Stimulated activated CD4-positive, alpha-beta T cell treated with anti-CD3 and anti-CD28 coated beads, Interleukin-1b, Interleukin-23, amount 100 ng/mL, for 24 hours (primary cell): ENCODE results near the gene SMR3B.

Experiments
- DNase-seq, 4 experiments: peaks; one replicate each; pipeline ENCODE4 v3.0.0-alpha.2; 2020; ENCODE audit warnings: low read depth in 4 of 4, low spot score in 1 of 4

SMR3B gene

GRCh38 chr4:70382691-70383181 lies at the start of gene SMR3B:
Gene SMR3B, plus strand, starts transcription at chr4:70383131. Its CDS starts 1,380 bp downstream, at chr4:70384511.
- no peak for DNase-seq

- no peak for DNase-seq
These were observed 48.2 kb upstream of the SMR3B start, which contains the start of gene CABS1 for GRCh38 chr4:70334681-70335080. Gene CABS1, plus strand, starts transcription at chr4:70334981. Its CDS starts 59 bp downstream, at chr4:70335040.

- DNase-seq, result no peak
These were observed 46.9 kb upstream of the SMR3B start for GRCh38 chr4:70336043-70336442.

- no peak for DNase-seq
These were observed 45.0 kb upstream of the SMR3B start for GRCh38 chr4:70337886-70338420.

DNA sequence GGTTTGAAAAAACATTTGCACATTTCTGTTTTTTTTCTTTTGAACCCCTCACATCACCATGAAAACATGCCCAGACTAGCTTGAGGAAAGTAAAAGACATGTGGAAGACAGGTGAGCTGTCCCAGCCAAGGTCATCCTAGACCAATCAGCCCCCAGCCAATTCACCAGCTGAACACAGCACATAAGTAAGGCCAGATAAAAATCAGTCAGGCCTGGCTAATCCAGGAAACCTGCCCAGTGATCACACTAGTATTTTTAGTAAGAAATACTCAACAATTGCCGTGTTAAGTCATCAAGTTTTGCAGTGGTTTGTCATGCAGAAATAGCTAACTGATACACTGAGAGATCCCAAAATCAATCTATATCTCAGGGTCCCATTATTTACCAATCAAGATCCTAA lies 26.7 kb upstream of the SMR3B start:
- no peak for DNase-seq

DNA sequence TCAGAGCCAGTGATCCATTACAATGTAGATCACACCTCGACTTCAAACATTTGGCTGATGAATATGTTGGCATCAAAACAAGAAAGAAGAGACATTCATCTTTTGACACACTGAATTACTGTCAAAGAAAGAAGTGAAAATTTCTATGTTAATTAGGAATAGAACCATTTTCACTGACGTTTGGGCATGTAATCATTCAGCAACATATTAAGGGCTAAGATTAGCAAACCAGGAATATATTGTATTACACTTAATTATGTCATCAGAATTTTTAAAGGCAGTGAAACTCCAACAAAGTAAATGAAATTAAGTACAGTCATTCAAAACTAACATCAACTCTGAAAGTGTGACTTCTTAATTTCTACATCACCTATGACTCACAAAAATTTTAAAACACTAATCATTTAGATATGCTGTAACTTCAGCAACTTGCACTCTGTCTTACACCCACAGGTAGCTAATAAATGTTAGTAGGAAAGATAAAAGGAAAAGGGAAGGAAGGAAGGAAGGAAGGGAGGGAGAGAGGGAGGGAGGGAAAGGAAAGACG lies 23.7 kb upstream of the SMR3B start:
- DNase-seq, result no peak

- no peak for DNase-seq
These were observed 22.5 kb upstream of the SMR3B start, which contains the start of gene SMR3A for GRCh38 chr4:70360460-70360859. Gene SMR3A, plus strand, starts transcription at chr4:70360760. Its CDS starts 1,356 bp downstream, at chr4:70362116.

DNA sequence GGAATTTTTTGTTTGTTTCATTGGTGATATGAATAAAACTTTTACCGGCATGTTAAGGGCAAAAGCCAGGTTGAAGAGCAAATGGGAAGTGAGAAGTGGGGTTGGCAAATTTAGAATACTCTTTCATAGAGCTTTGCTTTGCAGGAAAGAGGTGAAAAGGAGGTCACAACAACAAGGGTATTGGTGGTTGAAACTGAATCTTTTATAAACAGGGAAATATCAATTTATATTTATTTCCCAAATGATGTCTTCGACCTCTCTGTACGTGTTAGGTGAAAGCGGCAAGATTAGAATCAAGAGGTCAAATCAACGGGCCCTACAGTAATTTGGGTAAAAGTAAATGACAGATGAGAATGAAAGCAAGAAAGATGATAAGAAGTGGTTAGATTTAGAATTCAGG lies 18.9 kb upstream of the SMR3B start:
- no peak for DNase-seq

DNA sequence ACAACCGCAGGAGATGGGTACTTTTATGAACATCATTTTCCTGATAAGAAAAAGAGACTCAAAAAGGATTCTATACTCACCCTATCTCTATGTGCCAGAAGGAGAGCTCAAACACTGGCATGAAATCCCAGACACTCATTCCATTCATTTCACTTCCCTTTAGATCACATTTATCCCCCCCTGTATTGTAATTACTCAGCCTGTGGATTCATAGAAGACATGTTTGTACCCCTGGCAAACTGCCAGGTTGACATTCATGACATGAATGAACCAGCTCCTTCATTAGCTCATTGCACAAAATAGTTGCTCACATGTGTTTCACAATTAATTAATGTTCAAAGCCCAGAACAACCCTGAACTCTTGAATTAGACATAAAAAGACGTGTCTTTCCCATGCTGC lies 17.5 kb upstream of the SMR3B start:
- no peak for DNase-seq

GRCh38 chr4:70367813-70368212 lies 15.1 kb upstream of the SMR3B start:
- no peak for DNase-seq

DNA sequence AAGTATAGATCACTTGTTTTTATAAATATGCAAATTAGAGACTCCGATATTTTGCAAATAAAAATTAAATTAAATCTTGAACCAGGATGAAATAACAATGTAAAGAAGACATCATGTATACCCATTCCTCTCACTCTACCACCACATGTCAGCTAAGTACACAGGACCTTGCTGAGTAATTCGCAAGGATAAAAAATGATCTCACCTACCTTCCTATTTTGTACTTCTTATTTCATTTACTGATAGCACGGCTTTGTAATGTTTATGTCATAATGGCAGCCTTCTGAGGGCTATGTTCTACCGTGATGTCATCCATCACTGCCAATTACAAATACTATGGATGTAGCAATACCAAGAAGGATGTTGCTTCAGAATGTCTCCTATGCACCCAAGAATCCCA lies 10.9 kb upstream of the SMR3B start:
- no peak for DNase-seq

DNA sequence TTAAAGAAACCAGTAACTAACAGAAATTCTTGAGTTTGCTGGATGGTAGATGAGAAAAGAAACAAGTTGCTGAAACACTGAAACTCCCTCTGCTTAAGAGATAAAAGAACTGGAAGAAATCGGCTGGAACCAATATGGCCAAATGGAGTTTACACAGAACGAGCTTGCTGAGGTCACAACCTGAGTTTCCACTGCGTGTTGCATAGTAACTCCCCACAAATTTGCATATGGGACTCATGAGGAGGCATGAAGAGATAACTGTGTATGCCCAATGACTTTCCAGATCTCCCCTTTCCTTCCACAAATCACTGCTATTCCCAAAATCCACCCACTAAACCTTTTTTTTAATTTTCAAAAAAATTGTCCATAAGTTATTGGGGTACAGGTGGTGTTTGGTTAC lies 10.2 kb upstream of the SMR3B start:
- DNase-seq, result no peak

DNA sequence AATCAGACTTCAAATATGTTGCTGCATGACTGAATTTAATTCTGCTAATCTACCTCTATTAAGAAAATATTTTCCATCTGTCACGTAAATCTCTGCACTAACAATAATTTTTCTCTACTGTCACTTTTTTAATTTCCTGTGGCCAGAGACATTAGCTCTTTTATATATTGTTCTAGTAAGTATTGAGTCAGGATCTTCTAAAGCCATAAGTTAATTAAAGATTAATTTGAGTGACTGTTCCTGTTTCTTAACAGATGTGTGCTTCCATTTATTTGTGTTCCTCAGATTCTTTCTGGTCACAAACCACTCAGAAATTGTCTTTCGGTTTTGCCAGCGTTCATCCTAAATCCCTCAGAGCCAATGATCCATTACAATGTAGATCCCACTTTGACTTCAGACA lies 2.4 kb upstream of the SMR3B start:
- DNase-seq, result no peak

DNA sequence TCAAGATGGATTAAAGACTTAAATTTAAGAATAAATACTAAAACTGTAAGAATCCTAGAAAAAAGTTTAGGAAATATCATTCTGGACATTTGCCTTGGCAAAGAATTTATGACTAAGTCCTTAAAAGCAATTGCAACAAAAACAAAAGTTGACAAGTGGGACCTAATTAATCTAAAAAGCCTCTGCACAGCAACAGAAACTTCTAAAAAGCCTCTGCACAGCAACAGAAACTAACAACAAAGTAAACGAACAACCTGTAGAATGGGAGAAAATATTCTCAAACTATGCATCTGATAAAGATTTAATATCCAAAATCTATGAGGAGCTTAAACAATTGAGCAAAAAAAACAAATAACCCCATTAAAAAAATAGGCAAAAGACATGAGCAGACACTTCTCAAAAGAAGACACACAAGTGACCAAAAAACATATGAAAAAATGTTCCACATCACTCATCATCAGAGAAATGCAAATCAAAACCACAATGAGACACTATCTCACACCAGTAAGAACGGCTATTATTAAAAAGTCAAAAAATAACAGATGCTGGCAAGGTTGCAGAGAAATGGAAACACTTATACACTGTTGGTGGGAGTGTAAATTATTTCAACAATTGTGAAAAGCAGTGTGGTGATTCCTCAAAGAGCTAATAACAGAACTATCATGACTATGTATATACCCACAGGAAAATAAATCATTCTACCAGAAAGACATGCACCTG lies 9.3 kb downstream of the SMR3B start:
- DNase-seq, result no peak

- DNase-seq, result no peak
These were observed 14.6 kb downstream of the SMR3B start, which contains the start of gene OPRPN for GRCh38 chr4:70397580-70397979. Gene OPRPN, plus strand, starts transcription at chr4:70397940. Its CDS starts 1,346 bp downstream, at chr4:70399286.

DNA sequence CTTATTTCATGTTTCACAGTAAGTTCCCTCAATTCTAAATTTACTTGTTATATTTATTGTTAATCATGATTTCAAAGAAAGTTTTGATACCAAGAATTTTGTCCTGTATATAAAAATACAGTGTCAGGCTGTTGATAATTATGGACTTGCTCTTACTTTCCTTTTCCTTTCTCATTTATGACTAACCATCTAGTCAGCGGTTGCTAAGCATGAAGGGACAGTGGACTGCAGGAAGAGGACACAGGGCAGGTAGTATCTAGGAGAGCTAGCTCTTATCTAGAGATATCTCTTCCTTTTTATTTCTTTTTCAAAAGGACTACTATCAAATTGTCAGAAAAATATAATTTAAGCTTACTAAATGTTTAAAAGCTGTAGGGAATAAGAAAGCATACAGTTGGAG lies 16.4 kb downstream of the SMR3B start:
- no peak for DNase-seq

- no peak for DNase-seq
These were observed 19.8 kb downstream of the SMR3B start for GRCh38 chr4:70402762-70403161.

- DNase-seq, result no peak
These were observed 22.8 kb downstream of the SMR3B start for GRCh38 chr4:70405765-70406164.

DNA sequence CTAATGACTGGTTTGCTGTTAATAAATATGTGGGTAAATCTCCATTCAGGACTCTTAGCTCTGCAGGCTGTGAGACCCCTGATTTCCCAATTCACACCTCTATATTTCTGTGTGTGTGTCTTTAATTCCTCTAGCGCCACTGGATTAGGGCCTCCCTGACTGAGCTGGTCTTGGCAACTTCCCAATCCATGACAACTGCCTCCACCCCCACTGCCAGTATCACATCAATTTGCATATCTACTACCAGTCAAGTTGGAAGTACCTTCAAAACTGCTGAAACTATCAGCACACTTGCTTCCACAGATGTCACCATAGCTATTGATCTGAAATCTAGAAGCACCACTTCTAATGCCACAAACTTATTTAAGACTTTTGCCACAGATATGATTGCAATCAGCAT lies 42.4 kb downstream of the SMR3B start:
- no peak for DNase-seq

- no peak for DNase-seq
These were observed 43.9 kb downstream of the SMR3B start for GRCh38 chr4:70426789-70427188.

DNA sequence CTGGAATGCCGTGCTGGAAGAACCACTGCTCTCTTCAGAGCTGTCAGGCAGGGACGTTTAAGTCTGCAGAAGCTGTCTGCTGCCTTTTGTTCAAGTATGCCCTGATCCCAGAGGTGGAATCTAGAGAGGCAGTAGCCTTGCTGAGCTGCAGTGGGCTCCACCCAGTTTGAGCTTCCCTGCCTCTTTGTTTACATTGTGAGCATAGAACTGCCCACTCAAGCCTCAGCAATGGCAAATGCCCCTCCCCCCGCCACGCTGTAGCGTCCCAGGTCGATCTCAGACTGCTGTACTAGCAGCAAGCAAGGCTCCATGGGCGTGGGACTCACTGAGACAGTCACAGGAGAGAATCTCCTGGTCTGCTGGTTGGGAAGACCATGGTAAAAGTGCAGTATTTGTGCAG lies 54.3 kb downstream of the SMR3B start:
- no peak for DNase-seq
